GM18867 (cell line): ENCODE measurements around the gene MN1.

Experiments used
- ATAC-seq: cut with Tn5 transposase; IDR thresholded peaks from one replicate; pipeline ENCODE4 v1.9.1; 2021; ENCODE audit warnings: mild to moderate bottlenecking, moderate library complexity; ENCODE audit not compliant: unreplicated experiment

Gene MN1

DNA sequence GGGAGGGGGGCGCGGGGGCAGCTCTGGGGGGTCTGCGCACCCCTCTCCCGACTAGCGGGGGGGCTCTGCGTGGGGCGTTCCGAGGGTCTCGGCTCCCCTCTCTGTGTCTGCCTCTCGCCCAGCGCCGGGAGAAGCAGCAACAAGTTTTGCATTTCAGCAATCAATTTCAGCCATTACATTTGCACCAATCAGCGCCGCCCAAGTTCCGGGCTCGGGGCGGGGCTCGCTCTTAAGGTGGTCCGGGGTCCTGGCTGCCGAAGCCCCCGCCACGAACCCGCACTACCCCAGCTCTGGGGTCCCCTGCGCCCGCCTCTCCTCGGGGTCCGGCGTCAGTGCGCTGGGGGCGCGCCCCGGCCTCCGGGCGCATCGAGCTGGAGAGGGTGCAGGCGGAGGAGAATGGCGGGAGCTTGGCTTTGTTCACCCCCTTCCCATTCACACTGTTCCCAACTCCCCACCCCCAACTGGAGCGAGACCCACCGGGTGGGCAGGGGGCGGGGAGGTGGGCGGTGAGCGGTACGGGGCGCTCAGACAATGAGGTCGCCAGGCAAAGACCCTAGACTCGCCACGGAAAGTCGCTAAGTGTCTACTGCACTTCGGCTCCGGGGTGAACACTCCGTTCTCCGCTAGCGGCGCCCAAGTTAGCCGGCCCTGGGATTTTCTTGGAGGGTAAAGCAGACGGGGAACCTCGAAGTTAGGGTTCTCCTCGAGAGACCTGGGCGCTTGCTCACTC lies at the start of gene MN1:
Gene MN1 (minus strand): TSS at position 141 of the 730 bp plus-strand sequence. CDS start 1,213 bp downstream, outside the sequence.
- no peak for ATAC-seq

DNA sequence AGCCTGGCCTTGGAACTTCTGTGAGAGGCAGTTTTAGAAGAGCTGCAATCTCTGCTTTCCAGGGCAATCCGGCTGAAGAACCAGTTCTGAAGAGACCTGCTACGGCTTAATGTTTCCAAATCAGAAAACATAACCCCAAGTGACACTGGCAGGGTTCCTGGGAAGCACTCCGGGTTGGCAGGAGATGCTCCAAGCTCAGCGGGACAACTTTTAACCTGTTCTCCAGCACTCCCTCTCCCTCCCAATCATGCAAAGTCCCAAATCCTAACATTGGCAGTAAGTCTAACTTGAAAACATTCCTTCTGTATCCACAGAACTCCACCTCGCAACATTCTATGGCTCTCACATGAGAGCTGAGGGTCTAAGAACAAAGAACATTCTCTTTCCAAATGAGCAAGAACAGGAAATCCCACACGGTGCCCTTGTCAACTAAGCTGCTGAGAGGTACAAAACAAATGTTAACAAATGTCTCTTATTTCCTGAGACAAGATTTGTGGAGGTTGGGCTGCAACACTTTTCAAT lies 48.5 kb upstream of the MN1 start:
- no peak for ATAC-seq

DNA sequence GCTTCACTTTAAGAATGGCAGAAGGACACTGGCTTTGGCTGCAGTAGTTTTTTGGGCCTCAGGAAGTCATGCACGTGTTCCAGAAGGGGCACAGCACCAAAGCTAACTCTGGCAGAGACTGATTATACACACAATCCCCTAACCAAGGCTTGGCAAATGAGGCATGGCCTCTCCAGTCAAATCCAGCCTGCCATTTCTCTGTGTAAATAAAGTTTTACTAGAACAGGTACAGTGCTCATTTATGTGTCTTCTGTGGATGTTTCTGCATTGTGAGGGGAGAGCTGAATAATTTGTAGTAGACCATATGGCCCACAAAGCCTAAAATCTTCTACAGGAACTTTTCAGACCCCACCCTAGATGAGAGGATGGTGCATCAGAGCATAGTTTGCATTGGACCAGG lies 46.4 kb upstream of the MN1 start:
- no peak for ATAC-seq

DNA sequence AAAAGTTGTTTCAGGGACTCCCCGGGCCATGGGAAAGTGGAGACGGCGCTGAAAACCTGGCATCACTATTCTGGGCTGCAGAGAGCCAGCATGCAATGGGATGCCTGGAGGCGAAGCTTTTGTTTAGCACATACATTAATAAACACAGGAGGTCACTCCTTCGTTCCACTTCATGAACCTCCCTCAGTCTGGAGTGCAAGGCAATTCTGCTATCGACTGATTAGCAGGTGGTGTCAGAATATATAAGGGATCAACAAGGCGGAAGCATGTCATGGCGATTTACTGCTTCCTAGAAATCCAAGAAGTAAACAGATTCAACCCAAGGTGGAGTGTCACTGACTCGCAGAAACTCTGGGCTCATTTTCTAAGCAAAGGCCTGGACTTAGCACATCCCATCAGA lies 45.4 kb upstream of the MN1 start:
- no peak for ATAC-seq

DNA sequence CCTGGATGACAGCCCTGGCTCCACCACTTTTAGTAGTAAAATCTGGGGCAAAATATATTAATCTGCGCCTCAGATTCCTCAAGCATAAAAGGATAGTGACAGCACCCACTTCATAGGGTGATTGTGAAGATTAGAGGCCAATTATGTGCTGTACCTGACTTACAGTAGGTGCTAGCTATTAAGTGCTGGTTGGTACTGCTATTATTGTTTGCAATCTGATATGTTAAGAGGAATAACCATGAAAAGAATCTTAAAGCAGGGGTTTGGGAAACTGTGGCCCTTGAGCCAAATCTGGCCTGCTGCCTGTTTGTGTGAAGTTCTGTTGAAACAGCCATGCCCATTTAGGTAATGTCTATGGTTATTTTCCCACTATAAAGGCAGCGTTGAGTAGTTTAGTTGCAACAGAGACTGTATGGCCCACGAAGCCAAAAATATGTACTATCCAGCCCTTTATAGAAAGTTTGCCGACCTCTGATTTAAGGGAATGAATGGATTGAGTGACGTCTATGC lies 44.7 kb upstream of the MN1 start:
- ATAC-seq = no peak

DNA sequence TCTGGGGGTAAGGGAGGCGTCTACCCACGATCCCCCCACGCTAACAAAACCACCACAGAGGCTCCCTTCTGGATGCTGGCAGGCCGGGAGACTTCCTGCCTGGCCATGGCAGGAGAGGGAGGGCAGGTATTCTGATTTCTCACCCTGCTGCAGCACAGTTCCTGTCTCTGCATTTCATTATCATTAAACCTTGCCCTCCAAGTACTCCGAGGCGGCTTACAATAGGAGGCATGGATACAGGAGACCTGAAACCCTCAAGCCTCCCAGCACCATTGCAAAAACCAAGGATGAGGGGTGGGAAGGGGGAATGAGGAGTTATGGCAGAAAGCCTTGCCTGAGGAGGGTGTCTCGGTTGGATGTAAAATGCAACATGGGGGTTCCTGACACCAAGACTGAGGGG lies 44.1 kb upstream of the MN1 start:
- no peak for ATAC-seq

DNA sequence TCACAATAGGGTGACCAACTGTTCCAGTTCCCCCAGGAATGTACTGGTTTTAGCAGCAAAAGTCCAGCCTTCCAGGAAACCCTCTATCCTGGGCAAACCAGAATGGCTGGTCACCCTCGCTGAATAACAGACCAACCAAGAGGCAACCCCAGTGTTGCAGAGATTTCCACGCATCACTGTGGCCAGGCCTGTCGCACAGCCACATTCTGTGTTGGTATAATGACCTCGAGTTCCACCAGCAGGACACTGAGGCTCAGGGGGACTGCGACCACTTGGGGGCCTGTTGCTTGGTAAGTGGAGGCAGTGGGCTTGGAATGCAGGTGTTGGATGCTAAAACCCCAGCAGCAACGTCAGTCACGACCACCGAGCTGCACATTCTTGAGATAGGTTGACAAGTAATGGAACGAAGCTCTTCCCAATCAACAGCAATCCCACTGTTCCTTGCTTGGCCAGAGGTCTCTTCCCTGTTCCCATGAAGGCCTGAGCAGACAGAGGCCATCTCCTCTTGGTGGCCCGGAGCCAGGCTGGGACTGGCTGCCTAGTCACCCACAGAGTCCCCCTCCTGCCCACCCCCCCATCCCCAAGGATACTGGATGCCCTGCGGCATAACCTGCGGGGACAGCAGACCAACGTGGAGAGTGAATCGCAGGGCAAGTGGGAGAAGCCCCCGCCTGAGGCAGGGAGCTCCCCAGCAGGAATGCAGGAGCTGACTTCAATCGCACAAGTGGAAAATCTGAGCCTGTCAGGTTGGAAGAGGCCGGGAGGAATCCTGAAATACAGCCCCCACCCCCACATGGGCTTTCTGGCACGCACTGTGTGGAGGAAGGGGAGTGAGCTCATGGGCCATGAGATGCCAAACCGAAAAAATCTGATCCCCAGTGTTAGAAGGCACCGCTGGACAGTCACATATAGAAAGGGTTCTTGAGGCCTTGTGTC lies 43.4 kb upstream of the MN1 start:
- no peak for ATAC-seq

DNA sequence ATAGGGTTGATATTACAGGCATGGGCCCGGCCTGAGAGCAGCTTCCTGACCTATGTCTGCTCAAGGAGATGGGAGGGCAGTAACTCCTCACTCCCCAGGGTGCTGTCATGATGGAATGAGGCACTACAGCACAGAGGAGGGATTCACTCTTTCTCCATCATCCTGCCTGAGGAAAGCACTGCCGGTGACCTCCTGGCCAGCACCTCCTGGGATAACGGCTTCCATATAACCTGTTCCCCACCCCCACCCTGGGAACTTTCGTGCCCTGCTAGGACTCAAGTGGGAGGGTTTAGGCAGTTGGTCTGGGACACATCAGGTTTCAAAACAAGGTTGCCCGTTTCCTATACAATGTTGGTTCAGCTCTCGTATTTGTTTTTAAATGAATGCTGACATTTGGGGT lies 42.7 kb upstream of the MN1 start:
- ATAC-seq = no peak

DNA sequence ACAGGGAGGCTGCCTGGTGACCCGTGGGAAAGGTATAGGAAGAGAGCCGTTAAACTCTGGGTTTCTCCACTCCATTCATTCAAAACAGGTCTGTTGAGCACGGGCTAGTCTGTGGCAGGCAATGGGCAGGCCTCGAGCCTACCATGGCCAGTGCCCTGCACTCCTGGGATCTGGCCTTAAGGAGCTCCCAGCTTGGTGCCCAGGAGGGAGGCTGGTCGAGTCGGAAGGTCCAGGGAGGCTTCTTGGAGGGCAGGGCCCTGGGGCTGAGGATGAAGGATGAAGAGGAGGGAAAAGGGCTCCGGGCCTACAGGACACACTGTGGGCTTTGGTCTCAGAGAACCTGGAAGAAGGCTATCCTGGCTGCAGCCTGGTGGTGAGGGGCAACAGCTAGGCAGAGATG lies 41.9 kb upstream of the MN1 start:
- no peak for ATAC-seq

DNA sequence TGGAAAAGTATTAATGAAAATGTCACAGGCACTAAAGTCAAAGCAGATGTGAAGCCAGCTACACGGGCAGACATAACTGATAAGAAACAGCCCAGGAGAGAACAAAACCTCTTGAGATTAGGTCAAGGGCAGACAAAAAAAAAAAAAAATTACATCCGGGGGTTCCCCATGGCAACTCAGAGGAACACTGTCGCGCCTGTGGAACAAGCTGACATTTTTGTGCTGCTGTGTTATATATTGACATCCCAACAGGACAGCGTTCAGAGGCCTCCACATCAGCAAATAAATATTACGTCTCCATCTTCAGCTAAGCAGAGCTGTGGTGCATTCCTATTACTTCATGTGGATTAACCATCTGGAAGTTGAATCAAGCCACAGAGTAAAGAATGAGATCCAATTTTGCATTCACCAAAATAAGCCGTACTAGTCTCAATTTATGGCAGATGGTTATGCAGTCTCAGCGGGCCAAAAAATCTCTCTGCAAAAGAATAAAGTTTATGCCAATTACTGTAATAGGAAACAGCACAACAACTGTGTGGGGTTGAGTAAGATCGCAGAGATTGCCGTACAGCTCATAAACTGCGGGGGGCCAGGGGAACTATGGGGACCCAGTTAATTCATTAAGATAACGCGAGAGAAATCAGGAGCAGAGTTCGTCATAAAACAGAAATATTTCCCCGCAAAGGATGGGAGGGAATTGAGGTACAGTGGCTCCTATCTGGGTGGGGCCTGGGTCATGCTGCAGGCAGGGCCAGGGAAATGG lies 41.3 kb upstream of the MN1 start:
- no peak for ATAC-seq

DNA sequence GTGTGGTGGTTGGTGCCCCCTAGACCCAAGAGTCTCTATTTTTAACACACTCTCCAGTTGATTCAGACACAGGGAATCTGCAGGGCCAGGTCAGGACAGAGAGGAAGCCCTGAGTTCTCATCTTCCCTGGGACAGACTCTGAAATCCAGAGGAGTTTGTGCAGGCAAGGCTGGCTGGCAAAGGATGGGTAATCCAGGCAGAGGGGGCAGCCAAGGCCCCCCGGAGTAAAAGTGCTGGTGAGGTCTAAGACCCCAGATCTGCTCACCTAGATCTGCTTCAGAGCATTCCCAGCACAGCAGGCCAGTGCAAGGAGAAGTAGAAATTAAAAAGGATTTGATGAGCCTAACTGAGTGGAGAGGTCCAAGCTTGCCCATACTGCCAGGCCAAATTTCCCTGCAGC lies 40.6 kb upstream of the MN1 start:
- ATAC-seq = no peak

DNA sequence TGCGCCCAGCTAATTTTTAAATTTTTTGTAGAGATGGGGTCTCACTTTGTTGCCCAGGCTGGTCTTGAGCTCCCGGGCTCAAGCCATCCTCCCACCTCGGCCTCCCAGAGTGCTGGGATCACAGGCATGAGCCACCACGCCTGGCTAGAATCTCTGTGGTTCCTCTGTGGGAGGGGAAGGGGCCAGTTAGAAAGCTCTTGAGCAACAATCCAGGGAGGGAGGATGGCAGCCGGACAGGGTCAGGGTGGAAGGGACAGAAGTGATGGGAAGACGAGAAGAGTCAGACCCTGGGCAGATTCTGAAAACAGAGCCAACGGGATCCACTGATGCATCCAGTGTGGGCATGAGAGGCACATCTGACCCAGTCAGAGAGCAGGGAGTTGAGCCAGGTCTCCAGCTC lies 38.9 kb upstream of the MN1 start:
- no peak for ATAC-seq

DNA sequence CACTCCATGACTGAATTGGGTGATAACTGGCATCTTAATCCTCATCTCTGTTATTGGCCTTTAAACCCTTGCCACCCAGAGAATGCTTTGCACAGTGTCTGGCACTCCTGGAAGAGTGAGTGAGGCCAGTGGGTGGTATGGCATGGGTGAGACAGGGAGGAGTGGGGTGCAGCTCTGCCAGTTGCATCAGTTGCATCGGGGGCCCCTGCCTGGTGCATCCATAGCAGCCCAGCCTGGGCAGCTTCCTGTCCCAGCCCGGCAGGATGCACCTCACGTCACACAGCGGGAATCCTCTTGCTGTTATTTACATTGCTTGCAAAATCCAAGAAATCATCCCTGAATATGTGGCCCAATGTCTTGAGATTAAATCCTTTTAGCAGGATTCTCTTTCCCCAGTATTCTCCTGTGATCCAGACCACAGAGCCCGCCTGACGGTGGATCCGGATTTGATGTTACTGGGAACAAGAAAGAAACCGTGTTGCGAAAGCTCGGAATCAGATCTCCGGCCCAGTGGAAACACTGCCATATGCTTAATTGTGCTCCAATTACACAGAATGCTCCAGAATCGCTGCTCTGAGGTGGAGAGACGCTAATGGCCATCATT lies 37.6 kb upstream of the MN1 start:
- ATAC-seq = no peak

DNA sequence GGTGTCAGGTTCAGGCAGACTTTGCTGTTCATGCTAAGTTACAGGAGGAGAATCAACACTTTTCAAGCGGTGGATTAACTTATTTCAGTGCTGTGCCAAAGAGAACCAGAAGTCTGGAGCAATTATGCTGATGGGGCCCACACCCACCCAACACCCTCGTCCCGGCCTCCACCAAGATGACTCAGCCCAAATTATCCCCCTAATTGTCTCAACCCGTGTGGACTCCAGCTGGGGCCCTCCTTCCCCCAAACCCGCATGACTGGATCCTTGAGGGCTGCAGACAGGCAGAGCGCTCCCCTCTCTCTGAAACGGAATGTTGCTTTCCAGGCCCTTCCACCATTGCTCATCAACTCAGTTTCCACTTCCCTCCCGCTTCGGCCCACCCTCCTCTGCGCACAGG lies 34.6 kb upstream of the MN1 start:
- ATAC-seq = no peak

DNA sequence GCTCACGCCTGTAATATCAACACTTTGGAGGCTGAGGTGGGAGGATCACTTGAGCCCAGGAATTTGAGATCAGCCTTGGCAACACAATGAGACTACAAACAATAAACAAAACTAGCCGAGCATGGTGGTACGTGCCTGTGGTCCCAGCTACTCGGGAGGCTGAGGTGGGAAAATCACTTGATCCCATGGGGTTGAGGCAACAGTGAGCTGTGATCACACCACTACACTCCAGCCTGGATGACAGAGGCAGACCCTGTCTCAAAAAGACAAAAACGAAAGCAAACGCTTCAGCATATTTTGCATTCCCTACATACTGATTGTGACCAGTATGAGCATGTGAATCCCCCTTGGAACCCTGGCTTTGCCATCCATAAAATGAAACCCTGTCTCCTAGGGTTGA lies 33.9 kb upstream of the MN1 start:
- no peak for ATAC-seq

DNA sequence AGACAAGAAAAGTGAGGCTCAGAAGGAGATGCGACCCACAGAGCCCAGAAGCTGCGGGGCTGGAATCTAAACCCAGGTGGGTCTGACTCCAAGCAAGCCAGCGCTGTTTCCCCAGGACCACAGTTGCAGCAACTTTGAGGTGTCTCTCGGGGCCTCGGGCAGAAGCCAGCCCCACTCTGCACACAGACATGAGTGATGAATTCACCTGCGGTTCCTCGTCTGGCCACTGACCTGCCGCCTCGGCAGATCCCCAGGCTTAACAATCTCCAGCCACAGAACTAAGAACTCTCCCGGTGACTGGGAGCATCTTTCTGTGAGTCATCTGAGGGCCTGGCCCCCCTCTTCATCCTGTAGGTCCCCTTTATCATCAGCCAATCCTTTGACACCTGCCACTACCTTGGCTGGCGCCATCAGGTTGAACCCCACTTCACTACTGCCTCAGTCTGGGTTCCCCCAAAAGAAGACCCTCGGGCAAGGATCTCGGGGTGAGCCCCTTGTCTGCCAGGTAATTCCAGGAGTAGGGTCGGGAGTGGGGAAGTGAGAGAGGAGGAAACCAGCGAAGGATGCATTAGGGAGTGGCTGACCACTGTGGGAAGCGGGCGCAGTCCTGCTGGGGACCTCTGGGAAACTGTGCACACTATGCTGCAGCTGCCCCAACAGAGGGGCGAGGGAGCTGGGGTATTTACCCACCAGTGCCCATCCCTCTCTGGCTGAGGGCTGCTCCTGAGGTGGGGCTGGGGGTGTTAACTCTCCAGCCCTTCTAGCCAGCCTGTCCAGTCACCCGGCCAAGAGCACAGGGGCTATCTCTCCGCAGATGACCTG lies 33.0 kb upstream of the MN1 start:
- ATAC-seq = no peak

DNA sequence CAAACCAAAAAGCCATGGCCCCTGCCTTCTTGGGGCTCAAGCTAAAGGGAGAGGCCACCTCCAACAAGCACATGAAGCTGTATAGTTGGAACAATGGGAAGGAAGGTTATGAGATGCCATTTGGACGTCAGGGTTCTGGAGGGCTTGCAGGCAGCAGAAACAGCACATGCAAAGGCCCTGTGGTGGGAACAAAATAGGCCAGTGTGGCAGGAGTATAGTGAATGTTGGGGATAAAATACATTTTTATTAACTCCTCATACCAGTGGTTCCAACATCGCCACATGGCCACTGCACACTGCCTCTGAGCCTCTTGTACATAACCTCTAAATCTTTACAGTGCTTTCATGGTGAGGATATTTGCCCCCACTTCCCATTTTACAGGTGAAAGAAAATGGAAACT lies 32.2 kb upstream of the MN1 start:
- ATAC-seq = no peak

DNA sequence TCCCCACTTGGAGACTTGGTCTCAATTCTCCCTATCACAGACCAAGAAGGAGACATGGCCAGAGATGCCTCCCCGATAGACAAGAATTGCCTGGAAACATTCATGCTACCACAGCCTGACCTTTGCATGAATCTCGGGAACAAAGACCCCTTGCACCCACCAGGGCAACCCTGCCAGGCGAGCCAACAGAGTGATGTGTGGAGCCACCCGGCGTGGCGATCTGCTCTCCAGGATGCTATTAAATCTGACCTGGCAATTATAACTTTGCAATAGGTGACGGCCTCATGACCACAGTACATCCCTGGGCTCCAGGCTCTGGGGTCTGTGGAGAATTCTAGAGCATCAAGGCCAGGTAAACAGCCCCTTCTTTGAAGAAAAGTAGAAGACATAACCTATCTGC lies 31.1 kb upstream of the MN1 start:
- no peak for ATAC-seq

DNA sequence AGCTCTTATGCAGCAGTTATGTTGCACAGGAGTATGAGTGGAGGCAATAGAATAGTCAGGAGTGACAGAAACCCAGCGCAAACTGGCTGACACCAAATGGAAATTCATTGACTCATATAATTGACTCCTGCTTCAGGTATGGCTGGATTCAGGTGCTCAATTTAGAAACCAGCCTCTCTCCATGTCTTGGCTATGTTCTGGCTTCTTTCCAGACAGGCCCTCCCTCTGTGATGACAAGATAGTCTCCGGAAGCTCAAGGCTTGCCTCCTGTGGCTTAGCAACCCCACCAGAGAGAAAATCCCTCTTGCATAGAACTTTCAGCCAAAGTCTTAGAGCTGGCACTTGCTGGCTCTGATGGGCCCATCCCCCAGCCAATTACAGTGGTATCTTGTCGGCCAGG lies 28.1 kb upstream of the MN1 start:
- no peak for ATAC-seq
